GM18520 (cell line): Measurements from ENCODE around the gene PKNOX2.

Experiments
- ATAC-seq: cut with Tn5 transposase; IDR thresholded peaks from one replicate; pipeline ENCODE4 v1.9.1; 2021; ENCODE audit not compliant: unreplicated experiment

The PKNOX2 gene

GRCh38 chr11:125171974-125172373, 7.4 kb downstream of the PKNOX2 start:
- no peak for ATAC-seq

DNA sequence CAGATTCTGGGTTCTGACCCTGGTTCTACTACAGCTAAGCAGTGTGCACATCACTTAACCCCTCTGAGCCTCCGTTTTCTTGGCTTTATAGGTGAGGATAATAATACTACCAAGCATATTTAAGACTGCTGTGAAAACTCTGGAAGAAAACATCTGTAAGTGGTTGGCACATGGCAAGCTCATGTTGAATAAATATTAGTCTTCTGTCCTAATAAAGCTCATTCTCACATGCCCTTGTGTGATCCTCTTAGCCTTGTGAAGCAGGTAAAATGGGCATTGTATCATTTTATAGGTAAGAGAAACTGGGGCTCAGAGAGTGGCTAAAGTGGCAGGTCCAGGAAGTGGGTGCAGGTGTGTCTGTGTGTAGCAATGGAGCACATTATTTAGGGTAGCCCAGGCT, 8.5 kb downstream of the PKNOX2 start:
- no peak for ATAC-seq

- no peak for ATAC-seq
Measured at GRCh38 chr11:125173556-125173955, 9.0 kb downstream of the PKNOX2 start.

DNA sequence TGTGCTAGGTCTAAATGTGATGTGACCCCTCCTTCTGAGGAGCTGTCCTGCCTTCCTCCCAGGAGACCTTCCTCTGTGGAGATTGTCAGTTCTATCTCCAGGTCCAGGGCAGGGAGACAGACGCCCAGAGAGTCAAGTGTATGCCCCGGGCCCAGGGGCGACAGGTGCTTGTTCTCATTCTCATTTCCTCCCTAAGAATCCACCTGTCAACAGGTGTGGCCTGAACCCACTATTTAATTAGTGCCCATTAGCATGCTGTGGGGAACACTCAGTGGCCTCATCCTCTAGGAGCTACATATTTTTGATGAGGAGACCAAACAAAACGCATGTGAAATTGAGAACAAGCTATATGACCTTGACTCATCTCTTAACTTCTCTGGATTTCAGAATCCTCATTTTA, 9.5 kb downstream of the PKNOX2 start:
- no peak for ATAC-seq

DNA sequence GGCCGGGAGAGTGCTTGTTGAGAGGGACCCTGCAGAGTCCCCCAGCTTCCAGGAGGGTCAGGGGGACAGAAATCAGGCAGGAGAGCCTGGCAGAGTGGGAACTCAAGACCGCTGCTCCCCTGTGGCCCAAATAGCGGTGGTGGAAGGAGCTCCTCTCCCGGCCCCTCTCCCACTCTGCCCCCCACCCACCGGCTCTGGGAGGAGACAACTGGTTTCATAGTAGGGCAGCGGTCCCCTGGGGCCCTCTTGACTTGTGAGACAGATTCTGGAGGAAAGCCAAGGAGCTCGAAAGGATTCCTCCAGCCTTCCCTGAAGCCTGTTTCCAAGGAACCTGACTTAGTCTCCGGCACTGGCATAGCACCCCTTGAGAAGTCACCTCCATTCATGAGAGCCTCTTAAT, 10.1 kb downstream of the PKNOX2 start:
- ATAC-seq = no peak

DNA sequence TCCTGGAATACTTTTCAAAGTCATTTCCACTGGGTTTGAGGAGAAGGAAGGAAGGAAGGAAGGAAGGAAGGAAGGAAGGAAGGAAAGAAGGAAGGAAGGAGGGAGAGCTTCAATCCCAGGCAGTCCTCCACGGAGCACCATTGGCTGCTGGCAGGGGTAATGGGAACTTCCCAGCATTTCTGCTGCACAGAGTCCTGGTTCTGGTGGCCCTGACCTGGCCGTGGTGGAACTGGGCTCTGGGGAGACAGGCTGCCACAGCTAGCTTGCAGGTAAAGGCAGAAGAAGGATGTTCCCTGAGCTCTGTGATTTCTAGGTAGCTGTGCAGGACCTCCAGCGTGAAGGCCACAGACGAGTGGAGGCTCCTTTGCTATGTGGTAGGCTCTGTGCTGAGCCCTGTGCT, 10.6 kb downstream of the PKNOX2 start:
- ATAC-seq = no peak

DNA sequence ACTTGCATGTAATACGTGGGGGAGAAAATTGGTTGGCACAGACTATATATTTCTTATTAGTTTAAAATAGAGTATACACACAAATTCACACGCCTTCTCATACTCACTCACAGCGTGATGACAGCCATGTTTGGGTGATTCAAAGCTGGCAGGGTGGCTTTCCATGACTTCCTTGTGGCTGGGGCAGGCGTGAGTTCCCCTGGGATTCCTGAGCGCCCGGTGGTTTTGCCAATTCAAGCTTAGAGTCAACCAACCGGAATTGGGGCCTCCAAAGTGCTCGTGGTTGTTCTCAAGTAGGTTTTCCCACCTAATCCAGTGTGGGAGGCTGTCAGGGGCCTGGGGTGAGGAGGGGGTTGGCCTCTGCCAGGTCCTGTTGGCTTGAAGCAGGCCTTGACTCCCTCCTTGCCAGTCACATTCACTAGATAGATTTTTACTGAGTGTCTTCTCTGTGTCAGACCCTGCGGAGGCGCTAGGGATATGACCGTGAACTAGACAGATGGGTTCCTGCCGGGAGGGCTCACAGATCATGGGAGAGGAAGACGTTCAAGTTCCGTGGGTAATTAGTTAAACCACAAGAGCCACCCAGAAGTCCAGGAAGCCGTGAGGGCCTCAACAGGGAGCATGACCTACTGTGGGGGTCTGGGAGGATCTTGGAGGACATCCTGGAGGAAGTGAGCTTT, 11.5 kb downstream of the PKNOX2 start:
- ATAC-seq = no peak

DNA sequence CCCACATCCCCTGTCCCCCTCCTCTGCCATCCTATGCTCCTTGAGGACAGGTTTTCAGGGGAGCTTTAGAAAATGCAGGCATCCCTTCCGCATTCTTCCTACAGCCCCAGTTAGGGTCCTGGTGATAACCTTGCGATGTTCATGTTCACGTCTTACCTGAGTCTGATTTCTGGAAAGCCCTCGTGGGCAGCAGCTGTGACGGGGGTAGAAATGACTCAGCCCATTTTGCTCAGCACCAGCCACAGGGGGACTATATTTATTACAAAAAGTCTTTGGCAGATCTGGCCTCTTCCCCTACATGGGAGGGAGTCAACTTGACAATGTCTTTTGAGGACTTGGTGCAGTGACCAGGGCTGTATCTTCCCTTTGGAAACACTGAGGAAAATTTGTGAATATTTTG, 12.3 kb downstream of the PKNOX2 start:
- no peak for ATAC-seq

DNA sequence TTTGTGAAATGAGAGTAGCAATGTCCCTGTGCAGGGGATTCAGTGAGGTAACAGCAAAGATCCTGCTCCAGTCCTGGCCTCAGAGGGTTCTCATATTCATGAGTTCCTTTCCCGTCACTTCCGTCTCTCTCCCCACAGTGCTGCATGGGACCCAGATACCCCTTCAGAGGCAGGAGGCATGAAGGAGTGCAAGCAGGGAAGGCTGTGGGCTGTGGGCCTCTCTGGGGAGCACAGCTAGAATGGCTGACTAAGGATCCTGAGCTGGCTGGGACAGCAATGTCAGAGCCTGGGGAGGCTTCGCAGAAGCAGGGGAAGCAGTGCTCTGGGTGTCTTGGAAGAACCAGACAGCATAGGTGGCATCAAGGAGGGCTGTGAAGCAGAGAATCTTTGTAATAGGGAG, 13.0 kb downstream of the PKNOX2 start:
- ATAC-seq = no peak

DNA sequence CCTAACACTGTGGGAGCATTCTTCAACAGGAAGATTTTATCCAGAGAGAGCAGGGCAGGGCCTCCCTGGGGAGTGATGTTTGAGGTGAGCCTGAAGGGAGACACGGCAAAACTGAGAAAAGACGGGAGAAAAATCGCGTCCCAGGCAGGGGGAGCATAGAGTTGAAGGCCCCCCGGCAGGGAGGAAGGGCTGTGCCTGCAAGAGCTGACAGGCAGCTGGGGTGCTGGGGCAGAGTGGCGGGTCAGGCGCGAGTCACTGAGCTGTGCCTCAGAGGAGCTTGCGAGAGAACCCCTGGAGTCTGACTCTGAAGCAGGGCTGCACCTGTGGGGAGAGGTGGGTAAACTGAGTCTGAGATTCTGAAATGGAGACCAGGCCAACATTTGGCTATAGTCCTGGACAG, 14.8 kb downstream of the PKNOX2 start:
- ATAC-seq = no peak

- no peak for ATAC-seq
Measured at GRCh38 chr11:125179895-125180294, 15.3 kb downstream of the PKNOX2 start.

- peak; percentile 70 for ATAC-seq
Measured at GRCh38 chr11:125180413-125181305, 16.1 kb downstream of the PKNOX2 start.

GRCh38 chr11:125182573-125182972, 18.0 kb downstream of the PKNOX2 start:
- ATAC-seq = no peak

DNA sequence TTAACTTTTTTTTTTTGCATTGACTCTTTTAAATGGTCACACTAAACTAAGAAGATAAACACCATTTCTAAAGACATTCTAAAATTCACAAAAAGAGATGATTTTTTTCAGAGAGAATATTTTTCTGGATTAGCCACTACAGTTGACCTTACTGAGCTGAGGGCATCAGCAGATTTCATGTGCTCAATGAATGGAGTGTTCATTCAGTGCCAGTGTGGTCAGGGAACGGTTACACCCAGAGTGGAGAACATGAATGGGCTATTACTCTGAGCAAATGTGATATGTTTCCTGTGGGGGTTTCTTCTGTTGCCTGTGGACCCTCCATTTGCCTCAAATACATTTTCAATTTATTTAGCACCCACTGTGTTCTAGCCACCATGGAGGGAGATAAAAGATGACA, 19.1 kb downstream of the PKNOX2 start:
- no peak for ATAC-seq

GRCh38 chr11:125188021-125188420, 23.5 kb downstream of the PKNOX2 start:
- ATAC-seq = no peak

DNA sequence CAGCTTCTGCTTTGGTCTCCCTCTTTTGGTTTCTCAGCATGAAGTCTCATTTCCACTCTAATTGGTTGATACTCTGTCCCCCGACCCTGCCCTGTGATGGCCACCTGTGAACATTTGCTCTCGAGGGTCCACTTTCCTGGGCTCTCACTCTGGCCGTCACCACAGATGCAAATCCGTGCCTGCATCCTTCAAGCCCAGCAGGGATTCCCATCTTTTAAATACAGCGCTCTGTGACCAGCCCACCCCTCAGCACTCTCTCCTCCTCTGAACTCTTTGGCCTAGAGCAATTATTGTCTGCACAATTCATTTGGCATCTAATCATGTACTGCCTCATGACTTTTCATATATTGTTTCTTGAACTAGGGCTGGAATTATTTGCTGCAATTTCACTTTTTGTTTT, 26.0 kb downstream of the PKNOX2 start:
- no peak for ATAC-seq

GRCh38 chr11:125192183-125192582, 27.6 kb downstream of the PKNOX2 start:
- no peak for ATAC-seq

- no peak for ATAC-seq
Measured at GRCh38 chr11:125192717-125193415, 28.3 kb downstream of the PKNOX2 start.

DNA sequence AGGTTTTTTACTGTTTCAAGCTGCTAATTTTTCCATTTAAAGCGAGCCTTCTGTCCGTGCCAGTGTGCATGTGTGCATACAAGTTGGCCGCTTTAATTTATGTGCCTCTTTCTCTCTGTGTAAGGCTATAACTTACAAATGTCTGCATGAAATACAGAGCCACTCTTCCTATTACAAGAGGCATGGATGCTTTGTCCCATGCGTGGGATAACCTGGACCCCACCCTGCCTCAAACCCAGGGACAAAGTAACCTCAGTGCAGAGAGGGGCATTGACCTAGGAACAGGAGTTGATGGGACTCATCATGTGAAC, 28.8 kb downstream of the PKNOX2 start:
- ATAC-seq = no peak

DNA sequence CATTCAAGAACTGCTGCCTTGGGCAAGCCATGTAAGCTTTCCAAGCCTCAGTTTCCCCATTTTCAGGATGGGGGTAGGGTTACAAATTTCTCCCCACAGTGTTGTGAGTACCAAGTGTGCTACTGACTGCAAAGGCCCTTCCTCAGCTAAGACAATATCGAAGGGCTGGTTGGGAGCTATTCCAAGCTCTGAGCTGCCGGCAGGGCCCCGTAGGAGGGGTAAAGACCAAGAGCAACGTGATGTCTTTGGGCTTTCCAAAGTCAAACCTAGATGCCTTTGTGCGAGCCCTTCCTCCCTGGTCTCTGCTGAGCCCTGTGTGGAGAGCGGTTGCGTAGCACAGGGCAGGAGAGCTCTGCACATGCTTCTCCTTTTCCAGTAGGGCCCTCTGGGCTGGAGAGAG, 29.3 kb downstream of the PKNOX2 start:
- no peak for ATAC-seq

DNA sequence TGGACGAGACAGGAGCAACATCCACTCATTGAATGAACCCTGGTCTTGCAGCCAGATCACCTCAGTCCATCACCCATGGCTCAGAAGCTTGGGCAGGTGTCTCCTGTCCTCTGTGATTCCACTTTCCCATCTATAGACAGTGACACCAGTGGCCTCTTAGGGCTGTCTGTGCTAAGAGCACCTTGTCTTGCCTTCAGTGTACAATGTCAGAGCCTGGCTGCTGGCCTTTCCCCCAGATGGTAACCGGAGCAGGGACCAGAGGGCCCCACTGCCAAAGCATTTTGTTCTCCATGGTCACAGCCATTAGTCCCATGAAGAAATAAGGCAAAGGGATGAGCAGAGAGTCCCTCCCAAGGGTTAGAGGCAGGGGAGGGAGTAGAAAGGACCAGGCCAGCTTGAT, 35.4 kb downstream of the PKNOX2 start:
- ATAC-seq = no peak

- no peak for ATAC-seq
Measured at GRCh38 chr11:125200441-125200840, 35.9 kb downstream of the PKNOX2 start.
